Smooth muscle cell (in vitro differentiated cells): ENCODE data around the gene SSBP3. TPM values are rescaled to one million over a fixed set of nuclear protein-coding genes. Genes with fewer than 3 reads are reported as not detected.

ENCODE experiments used
- DNase-seq: peaks from one replicate; lab custom pipeline; 2025; ENCODE audit not compliant: unreplicated experiment; lab: John Stamatoyannopoulos, UW
- H2AFZ ChIP-seq: fragments of 200-600 bp; sonication (generic); 2 replicates; pipeline ENCODE4 v1.6.0; 2016; ENCODE audit warnings: antibody characterized with exemption, low read depth, mild to moderate bottlenecking
- H3F3A ChIP-seq: fragments of 200-600 bp; sonication (generic); 2 replicates; pipeline ENCODE4 v1.6.0; 2017; ENCODE audit warnings: antibody characterized with exemption, low read depth
- H3K27ac ChIP-seq: fragments of 200-600 bp; sonication (generic); 2 replicates; pipeline ENCODE4 v1.5.1; 2016; ENCODE audit warnings: low read depth, mild to moderate bottlenecking
- H3K27me3 ChIP-seq: fragments of 200-600 bp; sonication (generic); 2 replicates; pipeline ENCODE4 v1.6.1; 2016; ENCODE audit warnings: low read depth, mild to moderate bottlenecking
- H3K36me3 ChIP-seq: fragments of 200-600 bp; sonication (generic); 2 replicates; pipeline ENCODE4 v1.5.1; 2016; ENCODE audit warnings: low read depth
- H3K4me1 ChIP-seq: fragments of 200-600 bp; sonication (generic); 2 replicates; pipeline ENCODE4 v1.5.1; 2016; ENCODE audit warnings: low read depth
- H3K4me2 ChIP-seq: fragments of 200-600 bp; sonication (generic); 2 replicates; pipeline ENCODE4 v1.6.0; 2016; ENCODE audit warnings: mild to moderate bottlenecking
- H3K4me3 ChIP-seq: fragments of 200-600 bp; sonication (generic); 2 replicates; pipeline ENCODE4 v1.5.1; 2016; ENCODE audit warnings: mild to moderate bottlenecking
- H3K79me2 ChIP-seq: fragments of 200-600 bp; sonication (generic); 2 replicates; pipeline ENCODE4 v1.6.0; 2016; ENCODE audit warnings: low read depth, mild to moderate bottlenecking
- H3K9ac ChIP-seq: fragments of 200-600 bp; sonication (generic); 2 replicates; pipeline ENCODE4 v1.6.0; 2016; ENCODE audit warnings: low read depth
- H3K9me3 ChIP-seq: fragments of 200-600 bp; sonication (generic); replicated peaks from 2 replicates; pipeline ENCODE4 v1.5.1; 2016; ENCODE audit warnings: low read depth
- H4K20me1 ChIP-seq: fragments of 200-600 bp; sonication (generic); 2 replicates; pipeline ENCODE4 v1.6.0; 2016; ENCODE audit warnings: low read depth
- CTCF ChIP-seq: fragments of 200-600 bp; sonication (generic); IDR thresholded peaks from 2 replicates; pipeline ENCODE4 v1.5.1; 2017; ENCODE audit warnings: borderline replicate concordance, mild to moderate bottlenecking, antibody characterized with exemption; ENCODE audit not compliant: insufficient read depth, poor library complexity, severe bottlenecking
- WGBS: methylation state at CpG from one replicate; pipeline ENCODE4 v1.1.7; 2016; ENCODE audit warnings: low lambda C conversion rate; 5-methylcytosine and 5-hydroxymethylcytosine counted together
- polyA plus RNA-seq: library from polyadenylated mRNA; unstranded; fragments of >200 nt; fragmentation: Nextera tagmentation; extraction: Ambion mirVana; gene quantifications from 2 replicates; pipeline ENCODE4 v1.2.1, GENCODE V29; 2016
- total RNA-seq: library from RNA; depleted of rRNA; stranded (reverse); fragments of >200 nt; gene quantifications from 2 replicates; pipeline ENCODE4 v1.2.3, GENCODE V29; 2014

Gene SSBP3
- total and polyA plus RNA-seq, 2 experiments from 2014 or later, result 26.5 to 30.1 TPM

GRCh38 chr1:54229281-54229891 lies 176.8 kb downstream of the SSBP3 start:
- H3F3A ChIP-seq, result peaks cover 4% of the 10 kb centered on the region
- no peaks in the 10 kb centered on the region for H3K27me3 ChIP-seq
- H4K20me1 ChIP-seq, result no peaks in the 10 kb centered on the region
- H2AFZ ChIP-seq, result no peak overlapping the region
- H3K79me2 ChIP-seq, result no peaks in the 10 kb centered on the region
- DNase-seq, result no peak
- H3K4me3 ChIP-seq, result no peak overlapping the region
- peaks cover 5% of the 10 kb centered on the region for H3K4me1 ChIP-seq
- H3K36me3 ChIP-seq, result no peaks in the 10 kb centered on the region
- no peak for TF ChIP-seq CTCF
- H3K9me3 ChIP-seq, result no peaks in the 10 kb centered on the region
- H3K4me2 ChIP-seq, result no peak overlapping the region
- H3K9ac ChIP-seq, result no peak overlapping the region
- 29% methylated on average over 11 of the region's 11 CpGs for WGBS
- H3K27ac ChIP-seq, result no peak overlapping the region

GRCh38 chr1:54228638-54229079 lies 177.5 kb downstream of the SSBP3 start:
- WGBS, result over 99% methylated on average over 13 of the region's 13 CpGs
- Histone ChIP-seq H4K20me1 (no peaks in the 10 kb centered on the region), H3K27ac (no peak overlapping the region)

GRCh38 chr1:54227891-54228310 lies 178.3 kb downstream of the SSBP3 start:
- Histone ChIP-seq H3K27me3 (no peaks in the 10 kb centered on the region), H3K27ac (peak overlapping the region; percentile 30), H3K9ac (no peak overlapping the region), H3K36me3 (no peaks in the 10 kb centered on the region), H3K4me2 (no peak overlapping the region), H3K4me1 (peaks cover 5% of the 10 kb centered on the region), H2AFZ (no peak overlapping the region), H3K9me3 (no peaks in the 10 kb centered on the region), H4K20me1 (no peaks in the 10 kb centered on the region), H3K4me3 (no peak overlapping the region), H3K79me2 (no peaks in the 10 kb centered on the region), H3F3A (peaks cover 4% of the 10 kb centered on the region)
- DNase-seq, result no peak
- no peak for TF ChIP-seq CTCF
- 51% methylated on average over 17 of the region's 17 CpGs for WGBS

More at GRCh38 chr1:54228638-54229079, 177.5 kb downstream of the SSBP3 start:
- no peak overlapping the region for H2AFZ ChIP-seq
- no peaks in the 10 kb centered on the region for H3K79me2 ChIP-seq
- H3K4me1 ChIP-seq, result peaks cover 5% of the 10 kb centered on the region
- peaks cover 4% of the 10 kb centered on the region for H3F3A ChIP-seq
- no peak overlapping the region for H3K4me3 ChIP-seq
- no peak overlapping the region for H3K9ac ChIP-seq
- no peak for DNase-seq
- no peaks in the 10 kb centered on the region for H3K27me3 ChIP-seq
- H3K4me2 ChIP-seq, result no peak overlapping the region
- no peak for TF ChIP-seq CTCF
- no peaks in the 10 kb centered on the region for H3K9me3 ChIP-seq
- no peaks in the 10 kb centered on the region for H3K36me3 ChIP-seq

- Histone ChIP-seq H3F3A (peaks cover 4% of the 10 kb centered on the region), H3K79me2 (no peaks in the 10 kb centered on the region), H3K36me3 (no peaks in the 10 kb centered on the region), H3K9ac (no peak overlapping the region), H3K4me3 (no peak overlapping the region), H3K4me1 (peaks cover 5% of the 10 kb centered on the region), H4K20me1 (no peaks in the 10 kb centered on the region), H3K4me2 (peak overlapping the region; percentile 52), H3K27ac (peak overlapping the region; percentile 30), H3K27me3 (no peaks in the 10 kb centered on the region), H2AFZ (no peak overlapping the region), H3K9me3 (no peaks in the 10 kb centered on the region)
- WGBS, result 59% methylated on average over 6 of the region's 8 CpGs
- no peak for TF ChIP-seq CTCF
- DNase-seq, result peak; percentile 27
Measured at GRCh38 chr1:54227091-54227602, 179.0 kb downstream of the SSBP3 start.
